Measurements from ENCODE around the gene KCNT2.

KCNT2 gene

DNA sequence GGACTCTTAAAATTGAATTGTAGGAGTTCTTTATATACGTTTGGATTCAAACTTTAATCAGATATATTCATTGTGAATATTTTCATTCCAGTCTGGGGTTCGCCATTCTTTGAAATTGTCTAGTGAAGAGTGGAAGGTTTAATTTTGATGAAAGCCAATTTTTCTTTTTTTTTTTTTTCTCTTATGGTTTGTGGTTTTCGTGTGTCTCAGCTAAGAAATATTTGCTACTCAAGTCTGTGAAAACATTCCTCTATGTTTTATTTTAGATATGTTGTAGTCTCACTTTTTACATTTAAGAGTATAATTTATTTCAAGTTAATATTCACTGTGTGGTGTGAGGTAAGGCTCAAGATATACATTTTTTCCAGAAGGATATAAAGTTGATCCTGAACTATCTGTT lies 220.5 kb downstream of the KCNT2 start:
- DNase-seq = no peak

DNA sequence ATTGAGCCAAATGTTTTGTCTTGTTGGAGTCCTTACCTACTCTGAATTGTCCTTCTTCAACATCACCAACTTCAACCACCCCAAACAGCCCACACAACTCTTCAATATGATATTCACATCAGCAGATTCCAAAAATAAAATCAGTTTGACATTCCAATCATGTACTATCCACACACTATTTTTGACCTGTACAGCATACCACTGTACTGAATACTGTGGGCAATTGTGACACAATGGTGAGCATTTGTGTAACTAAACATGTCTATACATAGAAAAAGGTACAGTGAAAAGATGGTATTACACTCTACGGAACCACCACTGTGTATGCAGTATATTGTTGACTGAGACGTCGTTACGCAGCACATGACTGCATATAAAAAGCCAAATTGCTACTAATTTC lies 223.1 kb downstream of the KCNT2 start:
- no peak for DNase-seq

DNA sequence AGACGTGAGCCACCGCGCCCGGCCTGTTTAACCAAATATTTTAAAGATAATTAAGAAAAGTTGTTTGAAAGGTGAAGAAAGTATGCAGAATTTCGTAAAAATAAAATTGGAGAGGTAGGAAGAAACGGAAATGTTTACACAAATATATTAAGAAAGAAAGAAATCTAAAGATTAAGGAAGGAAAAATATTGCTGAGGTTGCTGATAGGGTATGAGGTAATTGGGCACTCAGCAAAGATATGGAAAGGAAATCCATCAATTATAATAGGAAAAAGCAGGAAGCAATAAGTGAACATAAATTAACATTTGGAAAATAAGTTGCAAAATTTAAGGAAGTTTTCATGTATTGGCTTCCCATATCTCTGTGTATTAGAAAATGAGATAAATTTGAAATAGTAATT lies 225.9 kb downstream of the KCNT2 start:
- no peak for DNase-seq

DNA sequence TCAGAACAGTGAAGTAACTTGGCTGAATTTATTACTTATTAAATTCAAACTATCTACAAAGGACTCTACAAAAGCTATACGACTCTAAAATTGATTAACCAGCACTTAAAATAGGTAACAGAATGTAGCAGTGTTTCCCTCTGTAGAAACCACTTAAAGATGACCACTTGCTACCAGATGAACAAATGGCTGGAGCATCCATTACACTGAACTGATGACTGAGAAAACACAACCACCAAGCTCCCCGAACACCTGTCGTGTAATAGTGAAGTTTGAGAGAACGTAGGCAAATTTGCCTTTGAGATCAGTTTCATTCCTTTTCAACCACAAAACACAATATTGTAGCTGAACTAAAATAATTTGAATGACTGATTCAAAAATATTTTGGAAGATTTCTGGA lies 226.7 kb downstream of the KCNT2 start:
- DNase-seq = no peak

DNA sequence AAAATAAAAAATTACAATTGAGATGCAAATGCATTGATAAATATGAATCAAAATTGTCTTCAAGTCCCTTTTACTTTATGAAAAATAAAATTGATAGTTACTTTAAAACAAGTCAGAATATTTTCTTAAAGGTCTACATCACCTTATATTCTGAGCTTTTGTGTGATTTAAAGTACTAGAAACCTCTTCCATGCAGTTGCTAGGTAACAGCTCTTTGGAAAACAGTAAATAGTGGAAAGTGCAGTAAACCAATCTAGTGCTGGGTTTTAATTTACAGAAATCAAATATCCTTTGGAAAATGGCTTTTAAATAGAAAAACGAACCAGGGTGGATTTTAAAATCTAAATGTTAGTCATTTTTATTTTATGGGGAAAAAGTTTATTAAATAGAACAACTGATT lies 227.9 kb downstream of the KCNT2 start:
- DNase-seq = no peak

DNA sequence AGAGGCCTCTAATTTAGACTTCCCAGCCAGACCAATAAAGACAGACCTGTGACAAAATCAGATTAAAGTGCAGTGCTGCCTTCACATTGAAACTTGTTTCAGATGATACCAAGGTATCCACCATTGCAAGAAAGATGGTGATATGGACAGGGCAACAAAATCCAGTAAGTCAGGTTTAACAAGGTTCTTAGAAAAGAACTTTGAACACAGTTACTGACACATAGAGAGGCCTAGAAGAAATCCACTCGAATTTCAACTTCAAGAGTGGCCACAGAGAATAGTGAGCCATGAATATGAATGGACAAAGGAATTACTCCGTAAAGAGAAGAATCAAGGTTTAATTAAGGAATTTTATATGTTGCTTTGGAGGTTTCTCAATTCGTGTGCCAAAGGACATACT lies 230.4 kb downstream of the KCNT2 start:
- no peak for DNase-seq

DNA sequence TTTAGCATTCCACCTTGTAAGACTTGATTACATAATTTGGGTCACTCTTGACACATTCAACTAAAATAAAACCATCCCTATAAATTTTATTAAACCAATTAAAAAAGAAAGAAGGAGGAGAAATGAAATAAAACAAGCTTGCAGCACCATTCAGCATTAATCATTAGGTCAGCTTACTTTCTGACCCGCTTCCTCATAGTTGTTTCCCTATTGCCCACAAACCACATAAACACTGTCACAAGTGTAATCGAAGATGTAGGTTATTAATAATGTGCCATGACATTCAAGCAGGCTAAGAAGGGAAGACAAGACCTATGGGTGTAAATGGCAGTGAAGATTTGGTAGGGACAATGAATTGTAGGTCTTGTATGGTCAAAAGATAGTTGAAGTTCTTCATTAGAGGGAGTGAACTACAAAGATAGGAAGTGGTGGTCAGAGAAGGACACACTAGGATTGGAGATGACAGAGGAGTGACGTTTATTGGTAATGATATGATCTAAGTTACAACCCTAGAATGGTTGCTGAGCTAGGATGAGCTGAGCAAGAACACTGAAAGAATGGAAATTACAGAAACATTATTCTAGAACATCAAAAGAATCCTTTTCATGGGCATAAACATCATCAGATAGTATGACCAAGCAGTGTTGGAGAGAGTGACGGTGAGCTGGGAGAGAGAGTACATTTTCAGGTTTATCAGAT lies 231.5 kb downstream of the KCNT2 start:
- peak; percentile 42 for DNase-seq

DNA sequence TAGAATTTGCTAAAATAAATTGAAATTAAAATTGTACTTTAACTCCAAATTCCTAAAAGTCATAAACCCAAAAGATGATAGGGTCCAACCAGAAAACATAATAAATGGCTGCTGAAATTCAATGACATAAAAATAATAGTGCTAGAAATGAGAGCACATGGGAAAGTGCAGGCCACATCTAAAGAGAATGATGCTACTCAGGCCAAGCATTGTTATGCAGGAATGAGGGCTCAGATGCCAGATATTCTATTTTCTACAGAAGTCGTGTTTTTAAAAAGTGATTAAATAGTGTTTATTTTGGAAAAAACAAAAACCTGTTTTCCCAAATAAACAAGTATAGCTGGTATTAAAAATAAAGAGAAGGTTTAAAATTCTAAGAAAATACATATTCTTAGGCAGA lies 234.4 kb downstream of the KCNT2 start:
- DNase-seq = no peak

DNA sequence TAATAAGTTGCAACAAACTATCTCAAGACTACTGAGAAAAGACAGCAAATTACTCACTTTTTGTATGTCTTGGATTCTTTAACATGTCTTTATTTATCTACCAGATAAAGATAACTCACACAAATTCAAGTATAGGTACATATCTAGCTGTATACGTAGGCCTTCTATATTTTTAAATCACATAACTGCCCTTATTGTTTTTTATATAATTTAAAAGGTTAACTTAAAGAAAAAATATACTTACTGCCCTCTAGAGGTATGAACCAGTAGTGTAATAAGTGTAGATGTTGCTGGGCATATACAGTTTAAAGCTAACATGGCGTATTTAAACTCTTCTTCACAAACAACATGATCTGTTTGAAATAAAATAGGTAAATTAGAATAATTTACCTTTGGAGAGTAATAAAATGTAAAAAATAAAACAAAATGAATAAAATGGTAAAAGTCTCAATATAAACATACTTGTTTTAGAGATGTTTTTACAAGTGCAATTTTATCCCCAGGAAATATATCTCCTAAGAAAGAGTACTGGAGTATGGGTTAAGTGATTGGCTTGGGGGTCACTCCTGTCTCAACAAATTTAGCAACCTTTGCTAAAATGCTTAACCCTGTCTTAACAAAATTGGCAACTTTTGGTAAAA lies 235.2 kb downstream of the KCNT2 start:
- peak; percentile 74 for DNase-seq

DNA sequence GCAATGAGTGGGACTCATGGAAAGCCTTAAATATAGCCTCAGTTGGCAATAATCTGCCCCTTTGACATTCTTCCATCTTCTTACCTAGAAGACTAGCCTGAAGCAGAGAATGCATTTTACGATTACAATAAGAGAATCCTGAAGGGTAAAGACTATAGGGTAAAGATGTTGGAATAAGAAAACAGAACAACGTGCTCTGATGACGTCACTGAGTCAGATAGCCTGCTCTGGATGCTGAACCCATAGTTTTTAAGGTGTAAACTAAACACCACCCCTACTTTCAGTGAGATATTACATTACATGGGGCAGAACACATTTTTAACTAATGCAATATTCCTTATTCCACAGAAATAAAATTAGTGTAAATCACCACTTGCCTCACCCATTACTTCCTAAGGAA lies 240.4 kb downstream of the KCNT2 start:
- no peak for DNase-seq

DNA sequence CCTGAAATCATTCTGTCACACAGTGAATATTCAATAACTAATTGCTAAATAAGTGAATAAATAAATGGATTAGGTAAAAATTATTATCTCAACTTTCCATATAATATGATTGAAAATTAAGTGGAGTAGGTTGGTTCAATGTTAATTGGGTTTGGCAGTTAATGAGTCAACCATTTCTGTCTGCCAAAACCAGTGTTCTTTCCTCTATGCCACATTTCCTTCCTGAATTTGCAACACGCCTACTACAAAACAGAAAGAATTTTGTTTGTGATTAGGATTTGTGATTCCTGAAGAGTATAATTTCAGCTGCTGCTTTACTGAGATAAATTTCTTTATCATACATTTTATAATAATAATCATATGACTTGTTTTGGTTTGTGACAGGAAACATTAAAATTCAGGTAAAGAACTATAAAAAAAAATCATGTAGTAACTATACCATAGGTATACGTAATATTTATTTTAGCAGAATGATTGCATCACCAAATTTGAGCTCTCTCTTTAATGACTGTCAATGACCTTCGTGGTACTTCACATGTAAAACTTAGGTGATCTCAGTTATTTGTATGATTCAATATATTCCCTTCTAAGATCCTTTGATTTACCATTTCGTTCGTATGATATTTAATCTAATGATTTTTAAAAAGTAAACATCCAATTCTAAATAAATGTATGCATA lies 241.3 kb downstream of the KCNT2 start:
- DNase-seq = no peak

DNA sequence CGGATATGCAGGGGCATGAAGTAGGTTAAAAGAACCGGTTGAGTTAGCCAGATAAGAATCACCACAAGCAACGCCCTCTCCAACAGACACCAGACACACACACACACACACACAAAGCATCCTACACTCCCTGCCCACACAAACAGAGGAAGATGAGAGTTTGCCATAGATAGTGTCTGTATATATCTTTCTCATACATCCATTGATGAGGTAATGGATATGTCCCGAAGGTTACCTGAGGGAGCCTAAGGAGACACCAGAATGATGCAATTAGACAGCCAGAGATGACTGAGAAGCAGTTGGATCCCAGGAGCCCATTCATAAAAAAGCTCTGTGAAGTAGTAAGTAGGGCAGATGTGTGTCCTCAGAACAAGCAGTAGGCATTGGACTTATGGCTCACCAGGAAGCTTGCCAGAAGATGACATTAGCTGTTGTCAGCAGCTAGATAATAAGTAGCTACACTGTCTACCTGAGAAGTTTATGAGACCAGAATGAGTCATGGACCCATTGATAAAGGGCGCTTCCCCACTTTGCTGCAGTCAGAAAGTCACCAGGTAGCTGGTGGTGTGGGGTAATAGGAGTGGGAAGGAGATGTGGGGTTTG lies 247.0 kb downstream of the KCNT2 start:
- DNase-seq = peak; percentile 29

DNA sequence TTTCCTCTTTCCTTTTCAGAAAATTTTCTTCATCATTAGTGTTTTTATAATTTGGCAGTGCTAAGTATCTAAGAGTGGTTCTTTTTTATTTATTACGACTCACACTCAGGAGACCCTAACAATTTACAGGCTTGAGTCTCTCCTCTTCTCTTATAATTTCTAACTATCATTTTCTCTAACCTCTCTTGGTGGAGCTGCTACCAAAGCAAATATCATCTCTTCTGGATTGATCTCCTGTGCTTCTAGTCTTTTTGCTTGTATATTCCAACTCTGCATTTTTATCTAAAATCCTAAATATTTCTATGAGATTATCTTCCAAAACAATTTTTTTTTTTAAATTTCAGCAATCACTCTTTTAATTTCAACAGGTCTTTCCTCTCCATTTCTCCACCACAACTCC lies 250.3 kb downstream of the KCNT2 start:
- DNase-seq = no peak

DNA sequence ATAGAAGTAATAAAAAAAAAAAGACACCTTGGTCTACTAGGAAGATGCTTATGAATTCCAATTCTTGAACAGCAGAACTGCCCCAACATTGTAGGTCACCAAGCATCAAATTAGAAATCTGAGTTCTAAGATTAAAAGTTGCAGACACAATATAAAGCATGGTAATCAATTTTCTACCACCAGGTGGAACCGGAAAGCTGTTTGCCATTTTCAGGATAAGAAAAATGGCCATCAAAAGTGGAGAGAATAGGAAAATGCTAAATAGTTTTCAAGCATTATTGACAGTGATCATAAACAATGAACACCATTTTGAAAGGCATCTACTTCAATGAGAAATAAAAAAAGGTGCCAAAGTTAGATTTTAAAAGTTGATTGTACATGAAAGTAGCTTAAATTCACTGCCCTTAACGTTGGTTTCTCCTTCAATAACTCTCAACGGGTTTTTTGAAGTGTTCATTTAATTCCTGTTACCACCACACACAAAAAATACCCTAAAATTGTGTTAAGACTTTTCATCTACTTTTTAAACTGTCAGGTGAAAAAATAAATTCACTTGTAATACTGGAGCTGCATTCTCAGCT lies 252.9 kb downstream of the KCNT2 start:
- DNase-seq = peak; percentile 52

DNA sequence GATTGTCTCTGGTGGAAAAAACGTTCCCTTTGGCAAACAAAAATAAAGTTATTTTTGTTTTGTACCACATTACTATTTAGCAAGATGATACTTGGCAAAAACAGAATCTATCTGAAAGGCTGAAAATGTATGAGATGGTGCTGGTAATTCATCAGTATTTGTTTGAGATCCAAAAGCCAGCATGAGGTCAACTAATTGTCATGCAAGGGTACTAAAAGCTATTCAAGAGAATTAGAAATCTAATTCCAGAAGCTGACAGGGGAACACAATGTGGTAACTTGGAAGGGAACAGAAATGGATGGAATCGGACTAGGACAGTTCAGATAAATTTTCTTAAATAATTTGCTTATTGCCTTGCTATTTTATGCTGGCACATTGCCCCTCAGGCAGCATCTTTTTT lies 263.8 kb downstream of the KCNT2 start:
- no peak for DNase-seq

DNA sequence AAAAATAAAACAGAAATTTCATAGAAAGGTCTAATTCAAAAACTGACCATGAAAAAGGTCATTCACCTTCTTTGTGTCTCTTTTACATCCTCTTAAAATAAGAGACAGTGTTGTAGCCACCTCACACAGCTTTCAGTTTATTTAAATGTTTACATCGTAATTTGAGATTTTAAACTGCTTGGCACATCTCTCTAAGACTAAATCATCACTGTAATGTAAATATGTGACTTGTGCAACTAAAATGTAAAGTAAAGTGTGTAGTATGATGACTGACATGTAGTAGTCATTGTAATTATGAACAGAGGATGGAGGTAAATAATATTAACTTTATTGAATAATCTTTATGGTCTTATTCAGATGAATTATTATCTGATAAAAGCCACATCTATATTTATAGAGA lies 283.9 kb downstream of the KCNT2 start:
- no peak for DNase-seq

DNA sequence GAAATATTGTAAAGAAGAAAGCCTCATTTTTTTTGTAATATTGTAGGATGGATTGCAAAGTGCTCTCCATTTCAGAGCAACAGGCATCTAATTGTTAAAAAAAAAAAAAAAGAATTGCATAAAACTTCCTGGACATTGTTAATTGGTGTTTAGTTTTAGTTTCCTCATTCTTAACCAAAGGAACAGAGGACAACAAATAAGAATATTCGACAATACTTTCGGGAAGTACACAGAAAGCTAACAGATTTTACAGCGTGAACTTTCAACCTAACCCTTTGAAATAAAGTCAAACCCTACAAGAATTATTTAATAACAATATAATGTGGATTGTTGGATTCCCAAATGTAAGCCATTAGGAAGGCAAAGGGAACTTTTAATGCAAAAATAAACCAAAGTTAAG lies 284.4 kb downstream of the KCNT2 start:
- DNase-seq = no peak

DNA sequence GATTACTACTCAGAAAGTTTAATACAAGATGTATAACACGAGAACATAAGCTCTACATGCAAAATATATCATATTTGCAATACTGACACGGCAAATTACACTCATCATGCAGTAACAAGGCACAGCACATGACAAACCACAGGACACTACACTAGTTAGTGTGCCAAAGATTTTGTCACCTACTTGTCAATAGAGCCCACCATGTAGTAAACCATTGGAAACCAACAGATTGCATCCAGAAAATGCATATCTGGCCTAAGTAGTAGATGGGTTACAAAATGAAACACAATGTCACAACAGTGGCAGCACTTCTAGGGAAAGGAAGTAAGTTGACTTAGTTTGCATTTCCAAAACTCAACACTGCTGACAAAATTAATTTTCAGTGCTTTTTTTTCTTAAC lies 288.9 kb downstream of the KCNT2 start:
- DNase-seq = no peak

DNA sequence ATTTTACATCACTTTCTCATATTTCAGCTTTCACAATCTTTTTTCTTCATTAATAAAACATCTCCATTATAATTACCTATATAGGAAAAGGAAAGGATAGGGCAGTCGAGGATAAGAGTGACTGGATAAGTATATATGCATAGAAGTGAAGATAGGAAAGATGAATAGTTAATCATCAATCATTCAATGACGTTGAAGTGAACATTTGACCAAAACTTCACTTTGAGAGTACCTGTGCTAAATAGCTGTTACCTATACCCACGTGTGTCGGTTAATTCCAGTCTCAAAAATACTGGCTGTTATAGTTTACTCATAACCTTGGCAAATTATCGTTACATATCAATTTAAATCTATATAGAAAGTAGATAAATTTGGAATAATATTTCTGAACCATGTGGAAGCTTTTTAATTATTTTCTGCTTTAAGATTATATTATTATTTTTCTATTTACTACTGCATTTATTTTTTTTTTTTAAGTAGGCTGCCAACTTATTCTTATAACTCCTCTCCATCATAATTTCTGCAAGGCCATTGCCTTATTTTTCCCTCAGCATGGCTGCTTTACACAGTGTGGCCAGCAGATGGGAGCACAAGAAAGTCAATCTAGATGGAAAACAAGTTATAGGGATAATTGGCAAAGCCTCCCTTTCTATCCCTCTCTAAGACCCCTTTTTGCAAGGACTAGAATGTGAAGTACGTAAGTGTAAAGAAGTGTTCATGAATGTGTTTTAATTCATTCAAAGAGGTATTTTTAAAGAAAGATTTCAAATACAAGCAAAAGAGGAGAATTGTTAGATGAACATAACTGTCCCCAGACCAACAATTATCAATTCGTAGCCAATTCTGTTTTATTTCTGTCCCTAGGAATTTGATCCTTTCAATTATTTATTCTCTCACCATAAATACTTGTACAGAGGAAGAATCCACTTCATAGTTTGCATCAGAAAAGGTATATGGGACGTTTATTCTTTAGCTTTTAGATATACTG lies 290.4 kb downstream of the KCNT2 start:
- peak; percentile 65 for DNase-seq

DNA sequence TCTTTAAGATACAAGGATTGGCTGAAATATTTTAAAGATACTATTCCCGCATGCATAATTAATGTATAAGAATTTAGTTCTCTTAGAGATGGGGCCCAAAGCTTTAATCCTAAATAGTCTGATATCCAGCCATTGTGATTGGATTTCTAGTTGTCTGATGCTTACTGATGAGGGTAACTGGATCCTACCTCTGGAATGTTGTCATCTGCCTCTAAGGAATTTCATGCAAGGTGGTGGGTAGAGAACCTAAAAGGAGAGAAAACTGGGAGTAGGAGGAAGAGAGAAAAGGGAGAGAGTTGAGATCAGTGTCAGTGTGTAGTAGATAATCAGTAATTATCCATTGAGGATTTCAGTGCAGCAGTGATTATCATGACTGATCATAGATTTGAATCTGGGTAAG lies 295.5 kb downstream of the KCNT2 start:
- no peak for DNase-seq

DNA sequence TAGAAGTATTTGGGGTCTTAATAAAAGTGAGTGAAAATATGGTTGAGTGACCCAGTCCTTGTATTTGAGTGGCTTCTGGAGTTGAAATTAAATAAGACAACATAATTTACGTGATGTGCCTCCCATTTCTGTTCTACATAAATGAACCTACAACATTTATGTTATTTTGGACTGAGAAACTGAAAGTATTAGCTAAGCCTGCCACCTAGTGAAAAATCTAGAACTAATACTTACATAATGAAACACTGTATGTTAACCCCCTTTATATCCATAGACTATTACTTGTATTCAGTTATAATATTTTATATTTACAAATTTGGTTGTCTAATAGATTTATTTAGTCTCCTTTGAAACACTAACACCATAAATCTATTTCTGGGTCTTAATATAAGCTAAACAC lies 298.9 kb downstream of the KCNT2 start:
- DNase-seq = peak; percentile 80

DNA sequence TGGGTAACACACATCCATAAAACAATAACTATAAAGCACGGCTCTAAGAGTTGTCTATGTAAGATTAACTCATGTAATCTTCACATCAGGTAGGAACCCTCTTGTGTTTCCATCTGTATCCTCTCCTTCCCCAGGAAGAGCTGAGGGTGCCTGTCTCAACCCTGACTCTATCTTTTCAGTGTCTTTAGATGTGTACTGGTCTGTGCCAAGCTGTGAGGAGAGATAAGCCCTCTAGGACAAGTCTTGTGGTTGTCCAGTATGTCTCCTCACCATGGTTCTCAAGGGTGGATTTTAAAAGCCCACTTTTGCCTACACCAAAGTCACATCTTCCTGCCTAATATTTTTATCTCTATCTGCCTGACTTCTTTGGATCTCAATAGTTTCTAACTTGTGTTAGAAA lies 300.1 kb downstream of the KCNT2 start:
- DNase-seq = peak; percentile 82
